Activated naive CD8-positive, alpha-beta T cell treated with anti-CD3 and anti-CD28 coated beads for 36 hours (primary cell): Measurements from ENCODE around the gene ASCL5. TPM values are rescaled to one million over a fixed set of nuclear protein-coding genes. Genes with fewer than 3 reads are reported as not detected.

ENCODE experiments used
- DNase-seq: peaks from one replicate; pipeline ENCODE4 v3.0.0; 2021
- H3K27ac Mint-ChIP-seq: one replicate; pipeline ENCODE4 v1.8.0; 2022; ENCODE audit warnings: mild to moderate bottlenecking, moderate library complexity, mixed read lengths
- H3K27me3 Mint-ChIP-seq: one replicate; pipeline ENCODE4 v1.8.0; 2022; ENCODE audit warnings: mild to moderate bottlenecking, mixed read lengths
- H3K36me3 Mint-ChIP-seq: one replicate; pipeline ENCODE4 v1.8.0; 2021; ENCODE audit warnings: mild to moderate bottlenecking, mixed read lengths
- H3K4me1 Mint-ChIP-seq: one replicate; pipeline ENCODE4 v1.8.0; 2021; ENCODE audit warnings: mixed read lengths
- H3K4me3 Mint-ChIP-seq: one replicate; pipeline ENCODE4 v1.8.0; 2022; ENCODE audit warnings: mild to moderate bottlenecking, moderate library complexity, mixed read lengths
- H3K9me3 Mint-ChIP-seq: one replicate; pipeline ENCODE4 v1.8.0; 2022; ENCODE audit warnings: mixed read lengths
- total RNA-seq, 2 experiments: library from RNA; stranded (reverse); gene quantifications; one replicate each; pipeline ENCODE4 v1.2.3, GENCODE V29; 2021

The ASCL5 gene
- total RNA-seq, 2 experiments from 2014 or later, result 0.30 to 0.35 TPM

GRCh38 chr1:201112173-201112731, 14.7 kb downstream of the ASCL5 start, which contains the start of gene CACNA1S:
TSS of gene CACNA1S (minus strand) at chr1:201112426. CDS start at chr1:201112339, 87 bp downstream.
- peak within 1 kb of the TSS; percentile 7 for H3K4me3 Mint-ChIP-seq
- no peaks in the 10 kb centered on the region for H3K9me3 Mint-ChIP-seq
- no peaks in the 10 kb centered on the region for H3K27me3 Mint-ChIP-seq
- no peaks in the 10 kb centered on the region for H3K36me3 Mint-ChIP-seq
- H3K4me1 Mint-ChIP-seq, result peaks cover 6% of the 10 kb centered on the region
- no peak within 1 kb of the TSS for H3K27ac Mint-ChIP-seq
- no peak for DNase-seq

- no peaks in the 10 kb centered on the region for H3K27me3 Mint-ChIP-seq
- no peak for DNase-seq
These were observed 15.3 kb downstream of the ASCL5 start for GRCh38 chr1:201111672-201112071.

GRCh38 chr1:201111156-201111555, 15.8 kb downstream of the ASCL5 start:
- Mint-ChIP-seq H3K4me1 (peaks cover 4% of the 10 kb centered on the region), H3K27ac (no peak overlapping the region), H3K4me3 (no peak overlapping the region), H3K9me3 (no peaks in the 10 kb centered on the region), H3K36me3 (no peaks in the 10 kb centered on the region), H3K27me3 (no peaks in the 10 kb centered on the region)
- no peak for DNase-seq

More at GRCh38 chr1:201111672-201112071, 15.3 kb downstream of the ASCL5 start:
- no peak overlapping the region for H3K4me3 Mint-ChIP-seq
- H3K9me3 Mint-ChIP-seq, result no peaks in the 10 kb centered on the region
- H3K4me1 Mint-ChIP-seq, result peaks cover 6% of the 10 kb centered on the region
- H3K27ac Mint-ChIP-seq, result no peak overlapping the region
- H3K36me3 Mint-ChIP-seq, result no peaks in the 10 kb centered on the region

- no peak for DNase-seq
- H3K27me3 Mint-ChIP-seq, result no peaks in the 10 kb centered on the region
- H3K27ac Mint-ChIP-seq, result no peak overlapping the region
- H3K9me3 Mint-ChIP-seq, result no peaks in the 10 kb centered on the region
- H3K4me1 Mint-ChIP-seq, result peaks cover 2% of the 10 kb centered on the region
- no peaks in the 10 kb centered on the region for H3K36me3 Mint-ChIP-seq
- H3K4me3 Mint-ChIP-seq, result no peak overlapping the region
These were observed 16.4 kb downstream of the ASCL5 start for GRCh38 chr1:201110616-201111015.

GRCh38 chr1:201110138-201110537, 16.8 kb downstream of the ASCL5 start:
- Mint-ChIP-seq H3K27ac (no peak overlapping the region), H3K9me3 (no peaks in the 10 kb centered on the region), H3K36me3 (no peaks in the 10 kb centered on the region), H3K4me3 (no peak overlapping the region), H3K4me1 (peaks cover 1% of the 10 kb centered on the region), H3K27me3 (no peaks in the 10 kb centered on the region)
- DNase-seq, result no peak

- no peak overlapping the region for H3K4me3 Mint-ChIP-seq
- no peaks in the 10 kb centered on the region for H3K36me3 Mint-ChIP-seq
- no peaks in the 10 kb centered on the region for H3K4me1 Mint-ChIP-seq
- H3K27me3 Mint-ChIP-seq, result no peaks in the 10 kb centered on the region
- H3K27ac Mint-ChIP-seq, result no peak overlapping the region
- no peak for DNase-seq
- no peaks in the 10 kb centered on the region for H3K9me3 Mint-ChIP-seq
These were observed 17.3 kb downstream of the ASCL5 start for GRCh38 chr1:201109651-201110050.

GRCh38 chr1:201108614-201109013, 18.4 kb downstream of the ASCL5 start:
- no peak overlapping the region for H3K4me3 Mint-ChIP-seq
- no peaks in the 10 kb centered on the region for H3K36me3 Mint-ChIP-seq
- no peak for DNase-seq

GRCh38 chr1:201105688-201106087, 21.3 kb downstream of the ASCL5 start:
- no peak for DNase-seq
- Mint-ChIP-seq H3K27me3 (no peaks in the 10 kb centered on the region), H3K36me3 (no peaks in the 10 kb centered on the region), H3K4me3 (no peak overlapping the region), H3K27ac (no peak overlapping the region), H3K9me3 (no peaks in the 10 kb centered on the region), H3K4me1 (no peaks in the 10 kb centered on the region)

More at GRCh38 chr1:201108614-201109013, 18.4 kb downstream of the ASCL5 start:
- Mint-ChIP-seq H3K9me3 (no peaks in the 10 kb centered on the region), H3K27ac (no peak overlapping the region), H3K27me3 (no peaks in the 10 kb centered on the region), H3K4me1 (no peaks in the 10 kb centered on the region)

- DNase-seq, result no peak
- no peaks in the 10 kb centered on the region for H3K27me3 Mint-ChIP-seq
- H3K9me3 Mint-ChIP-seq, result no peaks in the 10 kb centered on the region
- H3K4me3 Mint-ChIP-seq, result no peak overlapping the region
- H3K4me1 Mint-ChIP-seq, result no peaks in the 10 kb centered on the region
- no peak overlapping the region for H3K27ac Mint-ChIP-seq
- no peaks in the 10 kb centered on the region for H3K36me3 Mint-ChIP-seq
These were observed 22.8 kb downstream of the ASCL5 start for GRCh38 chr1:201104141-201104540.

GRCh38 chr1:201103666-201104065, 23.3 kb downstream of the ASCL5 start:
- H3K27me3 Mint-ChIP-seq, result no peaks in the 10 kb centered on the region
- H3K4me1 Mint-ChIP-seq, result no peaks in the 10 kb centered on the region
- no peak overlapping the region for H3K4me3 Mint-ChIP-seq
- no peaks in the 10 kb centered on the region for H3K36me3 Mint-ChIP-seq
- no peak for DNase-seq
- no peaks in the 10 kb centered on the region for H3K9me3 Mint-ChIP-seq
- no peak overlapping the region for H3K27ac Mint-ChIP-seq

GRCh38 chr1:201100169-201100930, 26.6 kb downstream of the ASCL5 start:
- H3K9me3 Mint-ChIP-seq, result no peaks in the 10 kb centered on the region
- no peaks in the 10 kb centered on the region for H3K27me3 Mint-ChIP-seq
- no peak for DNase-seq
- H3K27ac Mint-ChIP-seq, result no peak overlapping the region
- H3K4me1 Mint-ChIP-seq, result no peaks in the 10 kb centered on the region
- H3K36me3 Mint-ChIP-seq, result no peaks in the 10 kb centered on the region
- H3K4me3 Mint-ChIP-seq, result no peak overlapping the region

- Mint-ChIP-seq H3K4me1 (no peaks in the 10 kb centered on the region), H3K9me3 (no peaks in the 10 kb centered on the region), H3K27ac (no peak overlapping the region)
These were observed 27.8 kb downstream of the ASCL5 start for GRCh38 chr1:201098992-201099677.

GRCh38 chr1:201096977-201097856, 29.8 kb downstream of the ASCL5 start:
- no peak for DNase-seq
- no peak overlapping the region for H3K4me3 Mint-ChIP-seq
- H3K27me3 Mint-ChIP-seq, result no peaks in the 10 kb centered on the region
- no peaks in the 10 kb centered on the region for H3K4me1 Mint-ChIP-seq
- H3K27ac Mint-ChIP-seq, result no peak overlapping the region
- no peaks in the 10 kb centered on the region for H3K9me3 Mint-ChIP-seq
- H3K36me3 Mint-ChIP-seq, result no peaks in the 10 kb centered on the region

More at GRCh38 chr1:201098992-201099677, 27.8 kb downstream of the ASCL5 start:
- Mint-ChIP-seq H3K36me3 (no peaks in the 10 kb centered on the region), H3K4me3 (no peak overlapping the region), H3K27me3 (no peaks in the 10 kb centered on the region)
- no peak for DNase-seq

GRCh38 chr1:201096041-201096461, 30.9 kb downstream of the ASCL5 start:
- Mint-ChIP-seq H3K27ac (no peak overlapping the region), H3K27me3 (no peaks in the 10 kb centered on the region), H3K4me3 (no peak overlapping the region), H3K4me1 (no peaks in the 10 kb centered on the region), H3K9me3 (no peaks in the 10 kb centered on the region), H3K36me3 (no peaks in the 10 kb centered on the region)
- DNase-seq, result no peak

- Mint-ChIP-seq H3K27me3 (no peaks in the 10 kb centered on the region), H3K4me3 (no peak overlapping the region), H3K4me1 (no peaks in the 10 kb centered on the region), H3K9me3 (no peaks in the 10 kb centered on the region), H3K27ac (no peak overlapping the region), H3K36me3 (no peaks in the 10 kb centered on the region)
- DNase-seq, result no peak
These were observed 31.4 kb downstream of the ASCL5 start for GRCh38 chr1:201095581-201095980.
